AG08395 (cell line): Measurements from ENCODE around the gene PITPNM2.

Experiments used
- DNase-seq: peaks from one replicate; pipeline ENCODE4 v3.0.0; 2012; ENCODE audit warnings: mixed read lengths, low spot score

PITPNM2 gene

GRCh38 chr12:123150744-123151456, at the start of gene PITPNM2:
Gene PITPNM2 (minus strand): TSS chr12:123151090. CDS start chr12:123034590, 116,500 bp downstream.
- DNase-seq: peak; percentile 79

- DNase-seq: no peak
Measured at GRCh38 chr12:123200414-123200813, 49.5 kb upstream of the PITPNM2 start.

- DNase-seq: no peak
Measured at GRCh38 chr12:123199936-123200335, 49.0 kb upstream of the PITPNM2 start.

GRCh38 chr12:123187637-123188036, 36.7 kb upstream of the PITPNM2 start:
- DNase-seq: no peak

- no peak for DNase-seq
Measured at GRCh38 chr12:123180171-123180570, 29.3 kb upstream of the PITPNM2 start.

GRCh38 chr12:123171967-123172366, 21.1 kb upstream of the PITPNM2 start:
- DNase-seq: no peak

GRCh38 chr12:123167329-123167728, 16.4 kb upstream of the PITPNM2 start:
- DNase-seq: no peak

GRCh38 chr12:123165537-123165936, 14.6 kb upstream of the PITPNM2 start:
- no peak for DNase-seq

GRCh38 chr12:123164710-123165261, 13.9 kb upstream of the PITPNM2 start:
- no peak for DNase-seq

- no peak for DNase-seq
Measured at GRCh38 chr12:123164222-123164621, 13.3 kb upstream of the PITPNM2 start.

GRCh38 chr12:123163227-123163626, 12.3 kb upstream of the PITPNM2 start:
- DNase-seq: no peak

GRCh38 chr12:123160801-123161487, 10.1 kb upstream of the PITPNM2 start:
- no peak for DNase-seq

- no peak for DNase-seq
Measured at GRCh38 chr12:123153906-123154305, 3.0 kb upstream of the PITPNM2 start.

- no peak for DNase-seq
Measured at GRCh38 chr12:123152833-123153232, 1.9 kb upstream of the PITPNM2 start.

GRCh38 chr12:123151457-123152454, 866 bp upstream of the PITPNM2 start:
- DNase-seq: peak; percentile 33

- peak; percentile 42 for DNase-seq
Measured at GRCh38 chr12:123150275-123150743, 581 bp downstream of the PITPNM2 start.

- no peak for DNase-seq
Measured at GRCh38 chr12:123149501-123150274, 1.2 kb downstream of the PITPNM2 start.

- peak; percentile 31 for DNase-seq
Measured at GRCh38 chr12:123149088-123149487, 1.8 kb downstream of the PITPNM2 start.

- DNase-seq: no peak
Measured at GRCh38 chr12:123148655-123149054, 2.2 kb downstream of the PITPNM2 start.

GRCh38 chr12:123148223-123148622, 2.7 kb downstream of the PITPNM2 start:
- DNase-seq: no peak

- no peak for DNase-seq
Measured at GRCh38 chr12:123145211-123145610, 5.7 kb downstream of the PITPNM2 start.
